ENCODE results near the gene APLNR.

The APLNR gene

GRCh38 chr11:57214494-57214893, 22.6 kb downstream of the APLNR start:
- no peak for DNase-seq

- no peak for DNase-seq
Observed at GRCh38 chr11:57214098-57214417, 23.0 kb downstream of the APLNR start.

GRCh38 chr11:57213342-57214097, 23.5 kb downstream of the APLNR start:
- DNase-seq, result no peak

- DNase-seq, result no peak
Observed at GRCh38 chr11:57210781-57211180, 26.3 kb downstream of the APLNR start.

- no peak for DNase-seq
Observed at GRCh38 chr11:57207168-57207567, 29.9 kb downstream of the APLNR start.

- DNase-seq, result no peak
Observed at GRCh38 chr11:57205041-57205641, 31.9 kb downstream of the APLNR start.

GRCh38 chr11:57203882-57204480, 33.1 kb downstream of the APLNR start:
- no peak for DNase-seq

- DNase-seq, result no peak
Observed at GRCh38 chr11:57203359-57203758, 33.7 kb downstream of the APLNR start.

GRCh38 chr11:57202281-57202680, 34.8 kb downstream of the APLNR start:
- DNase-seq, result no peak

- no peak for DNase-seq
Observed at GRCh38 chr11:57200917-57201316, 36.1 kb downstream of the APLNR start.

GRCh38 chr11:57199330-57199729, 37.7 kb downstream of the APLNR start:
- DNase-seq, result no peak

GRCh38 chr11:57197762-57198161, 39.3 kb downstream of the APLNR start:
- no peak for DNase-seq

- no peak for DNase-seq
Observed at GRCh38 chr11:57196596-57196995, 40.5 kb downstream of the APLNR start.

- DNase-seq, result no peak
Observed at GRCh38 chr11:57192316-57192715, 44.7 kb downstream of the APLNR start.

- no peak for DNase-seq
Observed at GRCh38 chr11:57191311-57192219, 45.5 kb downstream of the APLNR start.

- DNase-seq, result no peak
Observed at GRCh38 chr11:57190548-57190947, 46.5 kb downstream of the APLNR start.
